Midbrain (tissue), 1 donor: ENCODE data around the gene MAP1S.
A peak's percentile ranks its signal among the peaks of the same experiment; 100 is the strongest.

Experiments
- DNase-seq: peaks from one replicate; lab custom pipeline; 2025; lab: John Stamatoyannopoulos, UW

MAP1S gene

DNA sequence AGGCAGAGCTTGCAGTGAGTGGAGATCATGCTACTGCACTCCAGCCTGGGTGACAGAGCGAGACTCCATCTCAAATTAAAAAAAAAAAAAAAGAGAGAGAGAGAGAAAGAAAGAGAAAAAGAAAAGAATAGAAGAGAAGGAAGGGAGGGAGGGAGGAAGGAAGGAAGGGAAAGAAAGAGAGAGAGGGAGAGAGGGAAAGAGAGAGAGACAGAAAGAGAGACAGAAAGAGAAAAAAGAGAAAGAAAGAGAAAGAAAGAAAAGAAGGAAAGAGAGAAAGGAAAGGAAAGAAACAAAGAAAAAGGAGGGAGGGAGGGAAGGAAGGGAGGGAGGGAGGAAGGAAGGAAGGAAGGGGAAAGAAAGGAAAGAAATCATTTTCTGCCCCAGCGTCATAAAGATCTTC, 24.1 kb upstream of the MAP1S start:
- no peak for DNase-seq

DNA sequence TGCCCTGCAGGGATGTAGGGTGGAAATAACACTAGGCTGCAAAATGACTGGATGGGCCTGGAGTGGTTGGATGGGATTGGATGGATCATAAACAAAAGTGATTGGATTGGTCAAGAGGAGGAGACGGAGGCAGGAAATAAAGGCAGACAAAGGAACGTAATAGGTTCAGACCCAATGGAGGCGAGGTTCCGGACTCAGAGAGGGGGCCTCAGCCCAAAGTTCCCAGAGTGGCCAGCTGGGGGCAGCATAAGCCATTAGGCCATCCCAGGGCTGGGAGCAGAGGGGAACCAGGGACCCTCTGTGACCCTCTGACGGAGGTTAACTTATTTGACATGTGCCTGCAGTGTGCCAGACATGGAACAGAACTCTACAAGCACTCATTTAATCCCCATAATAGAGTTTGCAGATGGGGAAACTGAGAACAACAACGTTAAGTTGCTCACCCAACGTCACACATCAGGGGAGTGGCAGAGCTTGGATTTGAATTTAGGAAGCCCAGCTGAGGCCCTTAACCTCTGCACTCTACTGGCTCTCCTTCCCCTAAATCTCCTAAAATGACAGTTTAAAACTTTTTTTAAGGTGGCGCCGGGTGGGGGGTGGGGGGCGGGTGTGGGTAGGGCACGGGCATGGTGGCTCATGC, 15.3 kb upstream of the MAP1S start:
- peak; percentile 57 for DNase-seq

DNA sequence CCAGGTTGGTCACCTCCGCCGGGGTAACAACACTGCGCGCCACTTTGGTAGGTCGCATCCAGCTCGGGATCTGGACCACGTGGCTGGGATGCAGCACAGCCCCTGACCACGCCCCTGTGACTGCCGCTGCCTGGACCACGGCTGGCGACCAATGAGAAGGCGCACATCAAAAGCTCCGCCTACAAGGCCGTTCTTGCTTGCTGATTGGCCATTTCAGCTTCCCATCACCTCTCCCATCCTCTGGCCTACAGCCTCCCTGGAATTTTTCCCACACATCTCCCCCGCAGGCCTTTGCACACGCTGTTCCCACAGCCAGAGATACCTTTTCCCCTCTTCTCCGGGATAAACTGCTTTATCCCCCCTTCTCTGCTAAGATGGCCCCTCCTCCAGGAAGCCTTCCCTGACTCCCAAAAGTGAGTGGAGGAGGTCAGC, 12.5 kb upstream of the MAP1S start:
- peak; percentile 26 for DNase-seq

DNA sequence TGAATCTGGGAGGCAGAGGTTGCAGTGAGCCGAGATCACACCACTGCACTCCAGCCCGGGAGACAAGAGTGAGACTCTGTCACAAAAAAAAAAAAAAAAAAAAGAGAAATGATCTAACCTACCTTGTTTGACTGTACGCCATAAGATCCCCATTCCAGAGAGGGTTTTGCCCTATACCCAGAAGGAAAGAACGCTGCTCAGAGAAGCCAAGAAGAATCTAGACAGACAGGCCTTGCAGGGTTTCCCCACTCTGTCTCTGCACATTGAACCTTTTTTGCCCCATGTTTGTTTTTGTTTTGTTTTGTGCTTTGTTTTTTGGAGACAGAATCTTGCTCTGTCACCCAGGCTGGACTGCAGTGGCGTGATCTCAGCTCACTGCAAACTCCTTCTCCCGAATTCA, 7.4 kb upstream of the MAP1S start:
- no peak for DNase-seq

DNA sequence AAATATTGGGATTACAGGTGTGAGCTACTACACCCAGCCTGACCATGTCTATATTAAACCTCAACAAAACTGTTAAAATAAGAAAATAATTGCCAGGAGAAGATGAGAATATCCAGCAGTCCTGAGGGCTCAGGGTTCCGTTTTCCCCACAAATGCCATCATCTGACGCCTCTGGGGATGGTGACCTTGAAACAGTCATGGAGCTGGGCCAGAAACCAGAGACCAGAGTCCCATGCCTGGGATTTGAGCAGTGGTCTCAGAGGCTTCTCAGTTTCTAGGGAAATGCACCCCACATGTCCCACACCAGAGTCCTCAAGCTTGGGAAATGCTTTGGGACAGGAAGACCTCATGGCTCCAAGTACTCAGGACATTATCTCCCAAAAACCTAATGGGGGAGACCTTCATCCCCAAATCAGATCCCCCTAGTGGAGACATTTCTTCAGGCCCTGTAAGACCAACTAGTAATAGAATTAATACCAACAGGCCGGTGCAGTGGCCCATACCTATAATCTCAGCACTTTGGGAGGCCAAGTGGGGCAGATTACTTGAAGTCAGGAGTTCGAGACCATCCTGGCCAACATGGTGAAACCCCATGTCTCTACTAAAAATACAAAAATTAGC, 2.9 kb upstream of the MAP1S start:
- DNase-seq: no peak

DNA sequence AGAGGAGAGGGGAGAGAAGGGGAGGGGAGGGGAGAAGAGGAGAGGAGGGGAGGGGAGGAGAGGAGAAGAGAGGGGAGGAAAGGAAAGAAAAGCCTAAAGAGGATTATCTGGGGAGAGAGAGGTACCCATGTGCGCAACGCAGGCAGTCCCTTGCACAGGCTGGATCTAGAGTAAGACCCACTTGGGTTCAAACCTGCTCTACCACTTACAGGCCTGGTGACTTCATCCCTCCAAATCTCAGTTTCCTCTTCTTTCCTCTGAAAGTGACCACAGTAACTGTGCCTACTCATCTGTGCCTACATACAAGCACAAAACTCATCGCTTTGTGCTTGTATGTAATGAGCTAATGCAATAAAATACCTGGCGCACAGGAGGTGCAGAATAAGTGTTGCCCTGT, 732 bp upstream of the MAP1S start:
- DNase-seq: no peak

DNA sequence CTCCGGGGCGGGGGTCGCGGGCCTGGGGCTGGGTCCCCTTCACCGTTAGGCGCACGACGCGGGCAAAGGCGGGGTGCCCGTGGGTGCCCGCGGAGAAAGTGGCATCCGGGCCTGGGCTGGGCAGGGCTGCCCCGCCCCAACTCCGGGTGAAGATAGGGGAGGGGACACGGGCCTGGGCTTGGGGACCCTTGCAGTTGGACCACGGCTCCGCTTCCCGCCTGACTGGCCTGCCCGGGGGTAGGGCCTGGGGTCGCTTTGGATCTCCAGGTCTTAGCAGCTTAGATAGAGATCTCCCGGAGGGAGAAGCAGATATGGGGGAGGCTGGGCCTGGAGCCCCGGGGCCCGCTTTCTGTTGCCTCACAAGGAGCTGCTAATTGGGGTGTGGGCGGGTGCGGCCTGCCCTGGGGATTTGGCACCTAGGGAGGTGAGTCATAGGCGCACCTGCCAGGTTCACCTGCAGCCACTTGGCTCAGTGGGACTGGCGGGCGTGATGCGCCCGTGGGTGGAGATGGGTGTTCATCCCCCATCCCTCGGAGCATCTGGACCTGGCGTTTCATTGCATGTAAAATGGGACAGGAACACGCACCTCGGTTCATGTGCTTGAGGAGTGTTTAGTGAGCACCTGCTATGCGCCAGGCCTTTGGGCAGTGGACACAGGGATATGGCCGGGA, 585 bp downstream of the MAP1S start:
- DNase-seq: no peak

DNA sequence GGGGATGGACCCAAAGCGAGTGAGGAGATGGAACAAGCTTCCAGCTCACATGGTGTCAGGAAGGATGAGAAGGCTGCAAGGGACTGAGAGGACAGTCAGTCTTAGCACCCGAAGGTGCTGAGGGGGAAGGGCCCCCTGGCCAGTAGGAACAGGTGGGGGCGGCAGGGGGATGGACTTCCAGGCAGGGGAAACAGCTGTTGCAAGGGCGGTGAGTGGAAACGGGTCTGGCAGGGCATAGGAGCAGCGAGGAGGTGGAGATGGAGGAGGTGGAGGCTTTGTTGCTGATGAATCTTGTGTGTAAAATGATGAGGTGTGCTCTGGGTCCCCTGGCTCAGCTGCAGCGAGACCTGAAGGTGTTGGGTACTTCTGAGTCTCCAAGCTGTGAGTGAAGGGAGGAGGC, 1.2 kb downstream of the MAP1S start:
- no peak for DNase-seq

DNA sequence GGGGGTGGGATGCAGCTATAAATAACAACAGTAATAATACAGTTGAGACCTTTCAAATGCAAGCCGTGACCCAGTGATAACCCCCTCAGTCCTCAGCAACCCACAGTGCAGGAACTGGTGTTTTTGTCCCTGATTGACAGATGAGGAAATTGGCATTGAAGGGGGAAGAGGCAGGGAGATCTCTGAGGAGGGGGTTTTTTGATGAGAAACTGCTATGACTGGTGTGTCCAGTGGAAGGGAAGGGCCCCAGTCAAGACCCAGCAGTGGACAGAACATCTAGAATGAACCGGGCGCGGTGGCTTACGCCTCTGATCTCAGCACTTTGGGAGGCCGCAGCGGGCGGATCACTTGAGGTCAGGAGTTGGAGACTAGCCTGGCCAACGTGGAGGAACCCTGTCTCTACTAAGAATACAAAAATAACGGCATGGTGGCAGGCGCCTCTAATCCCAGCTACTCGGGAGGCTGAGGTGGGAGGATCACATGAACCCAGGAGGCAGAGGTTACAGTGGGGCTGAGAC, 1.9 kb downstream of the MAP1S start:
- no peak for DNase-seq

DNA sequence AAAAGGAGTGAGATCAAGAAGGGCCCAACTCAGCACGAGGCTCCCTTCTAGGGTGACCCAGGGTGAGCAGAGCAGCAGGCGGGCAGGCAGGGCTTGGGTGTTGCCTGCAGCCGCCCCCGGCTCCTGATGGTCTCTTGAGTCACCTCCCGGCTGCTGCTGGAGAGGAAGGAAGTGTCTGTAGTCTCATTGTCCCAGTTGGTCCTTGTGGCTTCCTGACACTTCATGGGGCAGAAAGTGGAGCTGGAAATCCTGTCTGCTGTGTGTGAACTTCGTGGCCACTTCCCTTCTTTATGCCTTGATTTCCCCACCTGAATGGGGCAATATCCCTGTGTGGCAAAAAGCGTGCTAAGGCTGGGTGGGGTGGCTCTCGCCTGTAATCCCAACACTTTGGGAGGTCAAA, 2.5 kb downstream of the MAP1S start:
- DNase-seq: peak; percentile 4

DNA sequence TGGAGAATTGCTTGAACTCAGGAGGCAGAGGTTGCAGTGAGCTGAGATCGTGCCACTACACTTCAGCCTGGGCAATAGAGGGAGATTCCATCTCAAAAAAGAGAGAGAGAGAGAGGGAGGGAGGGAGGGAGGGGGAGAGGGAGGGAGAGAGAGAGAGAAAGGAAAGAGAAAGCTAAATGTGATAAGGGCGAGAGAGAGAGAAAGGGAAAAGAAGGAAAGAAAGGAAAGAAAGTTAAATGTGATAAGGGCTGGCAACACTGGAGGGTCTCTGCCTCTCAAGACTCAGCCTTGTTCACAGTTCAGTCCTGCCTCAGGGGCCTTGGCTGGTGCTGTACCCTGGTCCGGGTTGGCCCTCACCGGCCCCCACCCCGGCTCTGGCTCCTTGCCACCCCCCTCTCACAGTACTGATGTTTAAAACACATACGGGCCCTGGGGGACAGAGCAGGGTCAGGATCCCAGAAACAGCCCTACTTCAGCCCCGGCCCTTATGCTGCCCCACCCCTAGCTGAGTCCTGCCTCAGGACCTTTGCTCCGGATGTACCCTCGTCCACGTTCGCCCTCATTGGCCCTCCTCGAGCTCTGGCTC, 3.5 kb downstream of the MAP1S start:
- DNase-seq: no peak

DNA sequence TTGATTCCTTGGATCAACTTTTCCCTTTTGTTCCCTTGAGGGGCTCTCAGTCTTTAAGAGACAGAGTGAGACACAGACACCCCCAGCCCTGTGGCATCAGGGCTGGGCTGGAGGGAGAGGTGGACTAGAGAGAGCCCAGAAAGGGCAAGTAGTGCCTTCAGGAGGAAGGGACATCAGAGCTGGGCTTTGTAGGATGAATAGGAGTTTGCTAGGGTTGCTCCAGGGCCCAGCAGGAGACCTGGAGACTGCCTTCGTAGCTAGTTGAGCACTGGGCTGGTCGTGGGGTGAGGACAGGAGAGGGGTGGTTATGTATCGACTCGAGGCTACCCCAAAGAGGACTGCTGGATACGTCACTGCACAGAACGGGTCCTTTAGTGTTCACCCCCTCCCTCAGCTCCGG, 5.4 kb downstream of the MAP1S start:
- no peak for DNase-seq

DNA sequence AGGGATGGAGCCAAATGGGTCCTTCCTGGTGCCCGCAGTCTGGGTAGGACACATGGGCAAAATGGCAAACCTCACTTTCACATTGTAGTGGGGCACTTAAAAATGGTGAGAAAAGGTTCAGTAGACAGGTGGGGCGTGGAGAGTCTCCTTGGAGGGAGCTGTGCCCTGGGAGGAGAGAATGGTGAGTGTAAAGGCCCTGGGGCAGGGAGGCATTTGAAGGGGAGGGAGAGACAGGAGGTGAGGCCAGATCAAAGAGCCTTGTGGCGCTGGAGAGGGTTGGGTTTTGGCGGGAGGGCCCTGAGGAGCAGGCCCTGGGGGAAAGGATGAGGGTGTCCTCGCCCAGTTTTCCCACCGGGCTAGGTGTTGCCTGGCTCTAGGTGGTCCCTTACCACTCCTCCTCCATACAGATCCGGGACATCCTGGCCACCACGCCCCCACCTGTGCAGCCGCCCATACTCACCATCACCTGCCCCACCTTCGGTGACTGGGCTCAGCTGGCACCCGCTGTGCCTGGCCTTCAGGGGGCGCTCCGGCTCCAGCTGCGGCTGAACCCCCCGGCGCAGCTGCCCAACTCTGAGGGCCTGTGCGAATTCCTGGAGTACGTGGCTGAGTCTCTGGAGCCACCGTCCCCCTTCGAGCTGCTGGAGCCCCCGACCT, 6.3 kb downstream of the MAP1S start:
- DNase-seq: no peak

DNA sequence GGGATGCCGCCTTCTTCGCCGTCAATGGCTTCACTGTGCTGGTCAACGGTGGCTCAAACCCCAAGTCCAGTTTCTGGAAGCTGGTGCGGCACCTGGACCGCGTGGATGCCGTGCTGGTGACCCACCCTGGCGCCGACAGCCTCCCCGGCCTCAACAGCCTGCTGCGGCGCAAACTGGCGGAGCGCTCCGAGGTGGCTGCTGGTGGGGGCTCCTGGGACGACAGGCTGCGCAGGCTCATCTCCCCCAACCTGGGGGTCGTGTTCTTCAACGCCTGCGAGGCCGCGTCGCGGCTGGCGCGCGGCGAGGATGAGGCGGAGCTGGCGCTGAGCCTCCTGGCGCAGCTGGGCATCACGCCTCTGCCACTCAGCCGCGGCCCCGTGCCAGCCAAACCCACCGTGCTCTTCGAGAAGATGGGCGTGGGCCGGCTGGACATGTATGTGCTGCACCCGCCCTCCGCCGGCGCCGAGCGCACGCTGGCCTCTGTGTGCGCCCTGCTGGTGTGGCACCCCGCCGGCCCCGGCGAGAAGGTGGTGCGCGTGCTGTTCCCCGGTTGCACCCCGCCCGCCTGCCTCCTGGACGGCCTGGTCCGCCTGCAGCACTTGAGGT, 7.0 kb downstream of the MAP1S start:
- no peak for DNase-seq

DNA sequence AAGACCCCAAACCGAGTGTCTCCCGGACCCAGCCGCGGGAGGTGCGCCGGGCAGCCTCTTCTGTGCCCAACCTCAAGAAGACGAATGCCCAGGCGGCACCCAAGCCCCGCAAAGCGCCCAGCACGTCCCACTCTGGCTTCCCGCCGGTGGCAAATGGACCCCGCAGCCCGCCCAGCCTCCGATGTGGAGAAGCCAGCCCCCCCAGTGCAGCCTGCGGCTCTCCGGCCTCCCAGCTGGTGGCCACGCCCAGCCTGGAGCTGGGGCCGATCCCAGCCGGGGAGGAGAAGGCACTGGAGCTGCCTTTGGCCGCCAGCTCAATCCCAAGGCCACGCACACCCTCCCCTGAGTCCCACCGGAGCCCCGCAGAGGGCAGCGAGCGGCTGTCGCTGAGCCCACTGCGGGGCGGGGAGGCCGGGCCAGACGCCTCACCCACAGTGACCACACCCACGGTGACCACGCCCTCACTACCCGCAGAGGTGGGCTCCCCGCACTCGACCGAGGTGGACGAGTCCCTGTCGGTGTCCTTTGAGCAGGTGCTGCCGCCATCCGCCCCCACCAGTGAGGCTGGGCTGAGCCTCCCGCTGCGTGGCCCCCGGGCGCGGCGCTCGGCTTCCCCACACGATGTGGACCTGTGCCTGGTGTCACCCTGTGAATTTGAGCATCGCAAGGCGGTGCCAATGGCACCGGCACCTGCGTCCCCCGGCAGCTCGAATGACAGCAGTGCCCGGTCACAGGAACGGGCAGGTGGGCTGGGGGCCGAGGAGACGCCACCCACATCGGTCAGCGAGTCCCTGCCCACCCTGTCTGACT, 7.9 kb downstream of the MAP1S start:
- no peak for DNase-seq

DNA sequence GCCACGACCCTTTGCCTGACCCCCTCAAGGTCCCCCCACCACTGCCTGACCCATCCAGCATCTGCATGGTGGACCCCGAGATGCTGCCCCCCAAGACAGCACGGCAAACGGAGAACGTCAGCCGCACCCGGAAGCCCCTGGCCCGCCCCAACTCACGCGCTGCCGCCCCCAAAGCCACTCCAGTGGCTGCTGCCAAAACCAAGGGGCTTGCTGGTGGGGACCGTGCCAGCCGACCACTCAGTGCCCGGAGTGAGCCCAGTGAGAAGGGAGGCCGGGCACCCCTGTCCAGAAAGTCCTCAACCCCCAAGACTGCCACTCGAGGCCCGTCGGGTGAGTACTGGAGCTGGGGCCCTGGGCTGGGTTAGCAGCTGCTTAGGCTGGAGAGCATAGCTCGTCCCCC, 8.6 kb downstream of the MAP1S start:
- DNase-seq: no peak

DNA sequence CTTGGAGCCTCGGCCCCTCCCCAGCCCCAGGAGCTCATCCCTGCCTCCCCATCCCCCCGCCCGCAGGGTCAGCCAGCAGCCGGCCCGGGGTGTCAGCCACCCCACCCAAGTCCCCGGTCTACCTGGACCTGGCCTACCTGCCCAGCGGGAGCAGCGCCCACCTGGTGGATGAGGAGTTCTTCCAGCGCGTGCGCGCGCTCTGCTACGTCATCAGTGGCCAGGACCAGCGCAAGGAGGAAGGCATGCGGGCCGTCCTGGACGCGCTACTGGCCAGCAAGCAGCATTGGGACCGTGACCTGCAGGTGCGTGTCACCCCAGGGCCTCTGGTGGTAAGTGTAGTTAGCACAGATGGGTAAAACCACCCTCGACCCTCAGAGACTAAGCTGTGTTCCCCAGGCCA, 13.8 kb downstream of the MAP1S start:
- DNase-seq: no peak

DNA sequence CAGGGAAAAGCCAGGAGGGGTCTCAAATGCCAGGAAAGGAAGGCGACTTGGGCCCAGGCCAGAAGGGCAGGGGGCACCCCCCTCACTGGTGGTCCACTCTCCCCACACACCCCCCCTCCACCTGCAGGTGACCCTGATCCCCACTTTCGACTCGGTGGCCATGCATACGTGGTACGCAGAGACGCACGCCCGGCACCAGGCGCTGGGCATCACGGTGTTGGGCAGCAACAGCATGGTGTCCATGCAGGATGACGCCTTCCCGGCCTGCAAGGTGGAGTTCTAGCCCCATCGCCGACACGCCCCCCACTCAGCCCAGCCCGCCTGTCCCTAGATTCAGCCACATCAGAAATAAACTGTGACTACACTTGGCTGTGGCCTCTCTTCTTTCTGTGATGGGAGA, 14.9 kb downstream of the MAP1S start:
- no peak for DNase-seq

DNA sequence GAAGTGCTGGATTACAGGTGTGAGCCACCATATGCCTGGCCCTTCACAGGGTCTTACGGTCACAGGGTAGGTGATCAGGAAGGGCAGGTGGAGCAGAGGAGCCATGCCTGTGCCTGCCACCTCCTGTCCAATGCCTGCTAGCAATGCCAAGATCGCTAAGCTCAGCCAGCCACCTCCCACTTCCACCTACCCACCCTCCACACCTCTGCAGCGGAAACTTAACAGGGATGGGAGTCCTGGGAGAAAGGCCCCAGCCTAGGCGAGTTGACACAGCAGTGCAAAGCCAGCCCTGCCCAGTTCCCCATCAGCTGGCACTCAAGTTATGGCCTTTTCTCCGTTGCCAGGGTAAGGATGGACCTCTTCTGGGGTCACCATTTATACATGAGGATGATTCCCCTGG, 16.1 kb downstream of the MAP1S start:
- no peak for DNase-seq

DNA sequence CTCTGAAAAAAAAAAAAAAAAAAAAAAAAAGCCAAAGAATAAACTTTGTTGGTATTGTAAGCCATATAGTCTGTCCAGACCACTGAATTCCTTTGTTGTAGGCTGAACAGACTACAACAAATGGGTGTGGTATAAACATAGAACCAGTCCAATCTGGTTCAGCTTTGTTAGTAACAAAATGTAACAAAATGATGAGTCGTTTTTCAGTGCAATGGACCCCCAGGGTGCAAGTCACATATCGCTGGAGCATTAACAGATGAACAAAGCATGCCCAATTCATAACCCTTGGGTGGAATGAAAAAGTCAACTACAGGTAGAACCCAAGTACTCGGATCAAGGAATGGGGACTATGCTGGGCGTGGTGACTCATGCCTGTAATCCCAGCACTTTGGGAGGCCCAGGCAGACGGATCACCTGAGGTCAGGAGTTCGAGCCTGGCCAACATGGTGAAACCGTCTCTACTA, 18.4 kb downstream of the MAP1S start:
- no peak for DNase-seq
